Testis (tissue), 3 donors: ENCODE data around the gene NDNF. TPM values are rescaled to one million over a fixed set of nuclear protein-coding genes. Genes with fewer than 3 reads are reported as not detected.

Experiments
- DNase-seq: peaks from one replicate; pipeline ENCODE4 v3.0.0-alpha.2; 2019
- H3K27ac ChIP-seq, 2 donors: fragments of 200-600 bp; sonication (generic); one replicate each; pipeline ENCODE4 v1.5.1; 2019
- H3K27me3 ChIP-seq: fragments of 200-600 bp; sonication (generic); one replicate; pipeline ENCODE4 v1.5.1; 2019
- H3K36me3 ChIP-seq: fragments of 200-600 bp; sonication (generic); one replicate; pipeline ENCODE4 v1.5.1; 2017; ENCODE audit warnings: low read depth; ENCODE audit errors: missing control alignments
- H3K4me1 ChIP-seq: fragments of 200-600 bp; sonication (generic); one replicate; pipeline ENCODE4 v1.5.1; 2019
- H3K4me3 ChIP-seq, 2 donors: fragments of 200-600 bp; sonication (generic); one replicate each; pipeline ENCODE4 v1.5.1; 2017 to 2019
- H3K9me3 ChIP-seq: fragments of 200-600 bp; sonication (generic); one replicate; pipeline ENCODE4 v1.5.1; 2017
- POLR2A ChIP-seq: fragments of 450-650 bp; IDR thresholded peaks from one replicate; pipeline ENCODE4 v1.6.1; 2017; ENCODE audit warnings: antibody characterized with exemption, mild to moderate bottlenecking, moderate library complexity
- WGBS, 2 donors: methylation state at CpG; one replicate each; pipeline ENCODE4 v1.1.5; 2018; 5-methylcytosine and 5-hydroxymethylcytosine counted together
- intact Hi-C: fragments of 100-400 bp; cut with DNase I; formaldehyde crosslinking; loops from one replicate; pipeline ENCODE4 v1.15.1; 2023; ENCODE audit warnings: low total_unique reads
- polyA plus RNA-seq: library from polyadenylated mRNA; stranded (reverse); fragments of 350-450 nt; fragmentation: Illumina TruSeq; extraction: RNeasy Lipid Tissue Mini Kit (QIAGEN cat#74804); gene quantifications from one replicate; pipeline ENCODE4 v1.2.3, GENCODE V29; 2014; ENCODE audit warnings: low read depth, low replicate concordance; ENCODE audit not compliant: insufficient read depth
- total RNA-seq, 2 donors: library from RNA; depleted of rRNA; stranded (reverse); fragments of >200 nt; gene quantifications; one replicate each; pipeline ENCODE4 v1.2.3, GENCODE V29; 2016
- TF ChIP-seq, protein P1 (sequence below), 3 experiments: fragments of 450-650 bp in 2 of 3; fragments of 200-600 bp in 1 of 3; sonication (generic) in 1 of 3; IDR thresholded peaks; one replicate each; pipeline ENCODE4 v1.5.1; 2016 to 2019; ENCODE audit warnings: antibody characterized with exemption in 3 of 3, mild to moderate bottlenecking in 2 of 3, moderate library complexity in 1 of 3

The NDNF gene
- total and polyA plus RNA-seq, 3 donors from 2014 or later, result 3.3 to 20.7 (median 7.6) TPM

GRCh38 chr4:121026034-121026433 lies 46.3 kb downstream of the NDNF start:
- Histone ChIP-seq H3K4me3 (no peak overlapping the region), H3K4me1 (no peaks in the 10 kb centered on the region), H3K27ac (no peak overlapping the region), H3K36me3 (no peaks in the 10 kb centered on the region), H3K27me3 (no peaks in the 10 kb centered on the region), H3K9me3 (no peaks in the 10 kb centered on the region)
- no peak for DNase-seq
- 85 to 88% methylated on average over 2 of the region's 2 CpGs for WGBS, 2 donors
- TF ChIP-seq, protein P1, sequence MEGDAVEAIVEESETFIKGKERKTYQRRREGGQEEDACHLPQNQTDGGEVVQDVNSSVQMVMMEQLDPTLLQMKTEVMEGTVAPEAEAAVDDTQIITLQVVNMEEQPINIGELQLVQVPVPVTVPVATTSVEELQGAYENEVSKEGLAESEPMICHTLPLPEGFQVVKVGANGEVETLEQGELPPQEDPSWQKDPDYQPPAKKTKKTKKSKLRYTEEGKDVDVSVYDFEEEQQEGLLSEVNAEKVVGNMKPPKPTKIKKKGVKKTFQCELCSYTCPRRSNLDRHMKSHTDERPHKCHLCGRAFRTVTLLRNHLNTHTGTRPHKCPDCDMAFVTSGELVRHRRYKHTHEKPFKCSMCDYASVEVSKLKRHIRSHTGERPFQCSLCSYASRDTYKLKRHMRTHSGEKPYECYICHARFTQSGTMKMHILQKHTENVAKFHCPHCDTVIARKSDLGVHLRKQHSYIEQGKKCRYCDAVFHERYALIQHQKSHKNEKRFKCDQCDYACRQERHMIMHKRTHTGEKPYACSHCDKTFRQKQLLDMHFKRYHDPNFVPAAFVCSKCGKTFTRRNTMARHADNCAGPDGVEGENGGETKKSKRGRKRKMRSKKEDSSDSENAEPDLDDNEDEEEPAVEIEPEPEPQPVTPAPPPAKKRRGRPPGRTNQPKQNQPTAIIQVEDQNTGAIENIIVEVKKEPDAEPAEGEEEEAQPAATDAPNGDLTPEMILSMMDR (IDR thresholded peaks at IDR 0.05), result no peak
- TF ChIP-seq POLR2A, result no peak
- intact Hi-C loops, result no loop called here

- Histone ChIP-seq H3K4me1 (no peaks in the 10 kb centered on the region), H3K36me3 (no peaks in the 10 kb centered on the region), H3K4me3 (no peak overlapping the region), H3K27ac (no peak overlapping the region), H3K9me3 (no peaks in the 10 kb centered on the region), H3K27me3 (no peaks in the 10 kb centered on the region)
- intact Hi-C loops, result no loop called here
- 90% methylated on average over 3 of the region's 3 CpGs for WGBS, 2 donors
- TF ChIP-seq POLR2A, result no peak
- TF ChIP-seq, protein P1 (IDR thresholded peaks at IDR 0.05), result no peak
- DNase-seq, result no peak
Observed at GRCh38 chr4:121025540-121025939, 46.8 kb downstream of the NDNF start.

DNA sequence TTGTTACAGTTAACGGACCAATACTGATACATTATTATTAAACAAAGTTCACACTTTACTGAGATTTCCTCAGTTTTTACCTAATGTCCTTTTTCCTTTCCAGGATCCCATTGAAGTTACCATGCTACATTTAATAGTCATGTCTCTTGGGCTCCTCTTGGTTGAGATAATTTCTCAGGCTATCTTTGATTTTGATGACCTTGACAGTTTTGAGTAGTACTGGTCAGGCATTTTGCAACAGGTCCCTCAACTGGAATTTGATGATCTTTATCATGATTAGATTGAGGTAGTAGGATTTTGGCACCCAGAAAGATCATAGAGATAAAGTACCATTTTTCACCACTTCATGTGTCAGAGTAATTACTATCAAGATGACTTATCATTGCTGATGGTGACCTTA lies 53.8 kb downstream of the NDNF start:
- no peaks in the 10 kb centered on the region for H3K36me3 ChIP-seq
- 63 to 66% methylated on average over 1 of the region's 1 CpG for WGBS, 2 donors
- no peaks in the 10 kb centered on the region for H3K4me1 ChIP-seq
- TF ChIP-seq, protein P1 (IDR thresholded peaks at IDR 0.05), result no peak
- TF ChIP-seq POLR2A, result no peak
- no peak for DNase-seq
- H3K27ac ChIP-seq, result no peak overlapping the region
- H3K9me3 ChIP-seq, result no peaks in the 10 kb centered on the region
- intact Hi-C loops, result no loop called here
- H3K4me3 ChIP-seq, result no peak overlapping the region
- no peaks in the 10 kb centered on the region for H3K27me3 ChIP-seq

DNA sequence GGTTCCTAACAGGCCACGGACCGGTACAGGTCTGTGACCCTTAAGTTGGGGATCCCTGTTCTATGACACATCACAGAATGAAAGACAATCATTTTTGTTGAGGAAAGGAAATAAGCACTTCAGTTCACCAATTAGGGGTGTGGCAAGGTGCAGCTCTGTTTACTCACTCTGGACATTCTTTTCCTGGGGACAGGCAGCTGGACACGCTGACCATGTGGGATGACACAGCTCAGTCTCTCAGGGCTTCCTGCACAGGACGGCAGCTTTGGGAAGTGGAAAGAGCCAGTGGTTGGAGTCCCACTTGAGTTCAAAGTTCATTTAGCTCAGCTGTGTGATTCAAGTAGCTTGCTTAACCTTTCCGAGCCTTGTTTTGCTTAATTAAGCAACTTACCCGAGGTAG lies 55.7 kb downstream of the NDNF start:
- no peak for TF ChIP-seq POLR2A
- TF ChIP-seq, protein P1 (IDR thresholded peaks at IDR 0.05), result no peak
- DNase-seq, result no peak
- Histone ChIP-seq H3K36me3 (no peaks in the 10 kb centered on the region), H3K4me1 (no peaks in the 10 kb centered on the region), H3K27ac (no peak overlapping the region), H3K9me3 (no peaks in the 10 kb centered on the region), H3K4me3 (no peak overlapping the region), H3K27me3 (no peaks in the 10 kb centered on the region)
- intact Hi-C loops, result no loop called here
- whole genome bisulfite sequencing, 2 donors, result 78% methylated on average over 6 of the region's 6 CpGs

DNA sequence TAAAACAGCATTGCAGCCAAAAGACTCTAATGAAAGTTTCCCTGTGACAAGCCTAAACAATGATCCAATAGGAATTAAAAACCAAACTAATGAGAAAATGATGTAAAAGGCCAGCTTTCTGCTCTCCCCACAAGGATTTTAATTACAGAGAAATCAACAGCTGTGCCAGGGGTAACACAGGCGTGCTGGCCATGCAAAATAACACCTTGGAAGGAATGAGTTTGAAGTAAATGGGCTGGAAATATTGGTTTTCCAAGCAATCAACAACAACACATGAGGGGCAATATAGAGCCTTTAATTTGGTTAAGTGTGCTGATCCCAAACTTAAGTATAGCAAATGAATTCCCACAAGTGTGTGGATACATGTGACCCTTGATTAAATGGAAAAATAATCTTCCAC lies 56.9 kb downstream of the NDNF start:
- intact Hi-C loops, result no loop called here
- 52 to 74% methylated on average over 1 of the region's 1 CpG for WGBS, 2 donors
- Histone ChIP-seq H3K27ac (no peak overlapping the region), H3K9me3 (no peaks in the 10 kb centered on the region), H3K4me3 (no peak overlapping the region), H3K27me3 (no peaks in the 10 kb centered on the region), H3K36me3 (no peaks in the 10 kb centered on the region), H3K4me1 (no peaks in the 10 kb centered on the region)
- DNase-seq, result no peak
- no peak for TF ChIP-seq POLR2A
- TF ChIP-seq, protein P1 (IDR thresholded peaks at IDR 0.05), result no peak
